GM18507 (cell line): ENCODE data around the gene LOXL3.
"Not testable (repeated sequence)": the region's sequence is repeated elsewhere in the genome, so short reads cannot be mapped to it uniquely, and the experiment has no call there.

Experiments
- DNase-seq: peaks from one replicate; pipeline ENCODE4 v3.0.0; 2011; ENCODE audit warnings: low read depth; ENCODE audit not compliant: insufficient read length; ENCODE audit errors: extremely low spot score
- FAIRE-seq: peaks from 2 replicates; lab custom pipeline; 2011; peaks lifted over from hg19 to GRCh38; lab: Jason Lieb, UNC

Gene LOXL3

DNA sequence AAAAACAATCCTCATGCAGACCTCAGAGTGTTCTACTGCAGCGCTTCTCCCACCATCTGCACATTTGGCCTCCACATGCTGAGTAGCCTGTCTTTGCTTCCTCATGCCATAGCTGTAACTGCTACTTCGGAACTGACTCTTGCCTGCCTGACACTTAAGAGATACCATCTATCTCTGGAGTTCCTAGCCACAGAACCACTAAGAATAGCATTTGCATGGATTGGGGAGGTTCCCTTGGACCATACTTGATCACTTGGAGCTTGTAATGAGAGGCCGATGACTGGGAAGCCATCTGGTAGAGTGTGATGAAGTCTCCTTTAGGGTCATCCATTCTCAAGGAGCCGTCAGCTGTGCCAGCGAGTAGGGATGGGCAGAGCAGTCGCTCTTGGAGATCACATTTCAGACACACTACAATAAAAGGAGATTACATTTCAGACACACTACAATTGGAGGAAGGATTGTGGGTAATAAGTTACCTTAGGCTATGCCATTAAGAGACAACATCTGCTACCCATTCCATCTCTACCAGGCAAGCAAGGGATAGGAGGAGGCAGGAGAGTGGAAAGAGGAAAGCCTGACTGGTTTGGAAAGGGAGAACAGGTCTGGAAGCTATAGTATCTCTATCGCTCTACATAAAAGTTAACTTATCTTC is 22.6 kb upstream of the LOXL3 start:
- FAIRE-seq (no peak), DNase-seq (no peak)

DNA sequence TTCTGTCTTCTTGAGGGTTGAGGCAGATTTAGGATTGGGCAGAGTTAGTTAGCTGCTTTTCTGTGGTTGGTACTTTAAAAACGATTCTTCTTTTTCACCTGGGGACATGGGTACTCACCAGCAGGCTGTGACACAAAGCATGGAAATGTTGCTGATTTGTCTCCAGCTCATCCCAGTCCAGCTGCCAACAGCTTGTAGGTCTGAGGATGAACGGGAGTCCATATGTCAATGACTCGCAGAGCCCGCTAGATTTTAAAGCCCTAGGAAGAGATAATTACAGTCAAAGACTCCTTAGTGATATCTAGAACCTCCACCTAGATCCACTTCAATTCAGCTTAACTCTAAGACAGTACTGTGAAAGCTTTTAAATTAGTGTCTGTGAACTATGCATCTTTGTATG is 21.6 kb upstream of the LOXL3 start:
- FAIRE-seq = no peak
- DNase-seq = no peak

DNA sequence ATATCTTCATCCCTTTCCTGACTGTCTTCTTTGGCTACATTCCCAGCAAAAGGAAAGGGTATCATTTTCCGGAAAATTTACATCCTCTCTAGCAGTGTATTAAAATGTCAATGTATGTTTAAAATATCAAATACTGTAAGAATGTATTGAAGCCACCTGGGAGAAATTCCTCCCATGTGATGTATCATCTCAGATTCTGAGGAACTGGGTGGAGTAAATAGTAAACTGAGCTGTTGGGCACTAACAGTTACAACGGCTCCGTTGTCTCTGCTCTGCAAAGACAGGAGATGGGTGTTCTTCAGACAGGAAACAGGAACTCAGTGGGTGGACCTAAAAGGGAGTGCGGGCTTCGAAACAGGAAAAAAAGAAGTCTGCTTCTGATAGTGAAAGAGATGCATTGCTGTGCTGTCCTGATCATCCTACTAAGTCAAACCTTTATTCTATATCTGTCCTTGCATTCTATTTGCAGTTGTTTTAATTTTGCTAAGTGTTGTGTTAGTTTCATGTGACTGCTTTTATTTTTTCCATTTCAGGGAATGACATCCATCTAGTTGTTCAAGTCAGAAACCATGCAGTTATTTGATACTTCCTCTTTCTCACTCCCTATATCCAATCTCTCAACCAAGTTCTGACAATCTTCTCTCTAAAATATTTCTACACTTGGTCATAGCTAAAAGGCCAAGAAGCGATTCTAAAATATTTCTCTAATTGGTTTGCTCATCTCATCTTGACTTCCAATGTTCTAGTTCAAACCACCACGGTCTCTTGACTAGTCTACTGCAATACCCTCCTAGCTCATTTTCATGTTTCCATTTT is 20.2 kb upstream of the LOXL3 start:
- DNase-seq (no peak), FAIRE-seq (peak; percentile 95)

DNA sequence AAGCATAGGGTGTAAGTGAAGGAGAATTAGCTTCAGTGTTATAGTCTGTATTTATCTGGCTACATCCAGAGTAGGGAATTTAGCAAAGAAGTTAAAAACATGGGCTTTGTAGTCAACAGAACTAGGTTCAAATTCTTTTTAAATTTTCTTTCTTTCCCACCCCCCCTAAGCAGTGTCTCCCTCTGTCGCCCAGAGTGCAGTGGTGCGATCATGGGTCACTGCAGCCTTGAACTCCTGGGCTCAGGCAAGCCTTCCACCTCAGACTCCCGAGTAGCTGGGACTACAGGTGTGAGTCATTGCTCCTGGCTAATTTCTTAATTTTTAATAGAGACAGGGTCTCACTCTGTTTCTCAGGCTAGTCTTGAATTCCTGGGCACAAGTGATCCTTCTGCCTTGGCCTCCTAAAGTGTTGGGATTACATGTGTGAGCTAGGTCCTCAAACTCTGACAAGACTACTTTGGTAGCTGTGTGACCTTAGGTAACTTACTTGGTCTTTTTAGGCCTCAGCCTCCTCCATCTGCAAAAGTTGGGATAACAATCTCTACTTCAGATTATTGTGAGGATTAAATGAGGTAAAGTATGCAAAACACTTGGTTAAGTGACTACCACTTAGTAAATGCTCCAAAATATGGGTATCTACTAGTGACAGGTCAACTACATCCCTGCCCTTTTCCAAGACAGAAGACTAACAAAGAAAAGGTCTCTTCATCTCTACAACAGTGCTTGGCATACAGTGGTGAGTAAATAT is 18.6 kb upstream of the LOXL3 start:
- DNase-seq (no peak), FAIRE-seq (peak; percentile 60)

DNA sequence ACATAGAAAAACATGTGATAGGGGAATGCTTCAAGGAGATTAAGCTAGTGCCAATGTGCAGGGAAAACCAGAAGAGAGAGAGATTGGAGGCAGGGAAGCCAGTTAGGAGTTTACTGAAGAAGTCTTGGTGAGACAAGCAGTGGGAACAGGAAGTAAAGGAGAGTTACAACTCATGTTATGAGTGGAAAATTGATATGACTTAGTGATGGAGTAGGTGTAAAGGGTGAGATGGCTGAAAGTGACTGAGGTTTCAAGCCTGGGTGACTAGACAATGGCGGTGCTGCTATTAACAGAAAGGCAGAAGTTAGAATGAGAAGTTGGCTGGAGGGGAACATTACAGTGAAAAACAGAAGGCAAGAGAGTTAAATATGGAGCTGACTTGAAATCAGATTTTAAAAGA is 17.3 kb upstream of the LOXL3 start:
- DNase-seq (no peak), FAIRE-seq (peak; percentile 95)

DNA sequence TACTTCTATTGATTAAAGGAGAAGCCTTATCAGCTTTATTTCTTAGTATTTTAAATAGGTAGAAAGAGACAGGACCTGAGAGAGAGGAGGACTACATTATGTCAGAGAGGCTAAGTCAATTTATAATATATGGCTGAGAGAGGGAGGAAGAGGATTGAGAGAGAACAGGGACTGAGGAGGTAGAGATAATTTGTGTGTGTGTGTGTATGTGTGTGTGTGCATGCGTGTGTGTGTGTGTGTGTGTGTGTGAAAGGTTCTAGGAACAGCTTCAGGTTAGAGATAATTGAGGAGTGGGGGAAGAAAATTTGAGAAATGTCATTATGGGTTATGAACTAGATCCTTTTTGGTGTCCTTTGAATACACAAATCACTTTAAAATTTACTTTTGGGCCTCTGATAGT is 15.9 kb upstream of the LOXL3 start:
- no peak for FAIRE-seq
- DNase-seq = no peak

- FAIRE-seq (no peak), DNase-seq (no peak)
These were observed 14.1 kb upstream of the LOXL3 start for GRCh38 chr2:74567881-74568280.

- DNase-seq (no peak), FAIRE-seq (peak; percentile 29)
These were observed 13.0 kb upstream of the LOXL3 start for GRCh38 chr2:74566754-74567085.

DNA sequence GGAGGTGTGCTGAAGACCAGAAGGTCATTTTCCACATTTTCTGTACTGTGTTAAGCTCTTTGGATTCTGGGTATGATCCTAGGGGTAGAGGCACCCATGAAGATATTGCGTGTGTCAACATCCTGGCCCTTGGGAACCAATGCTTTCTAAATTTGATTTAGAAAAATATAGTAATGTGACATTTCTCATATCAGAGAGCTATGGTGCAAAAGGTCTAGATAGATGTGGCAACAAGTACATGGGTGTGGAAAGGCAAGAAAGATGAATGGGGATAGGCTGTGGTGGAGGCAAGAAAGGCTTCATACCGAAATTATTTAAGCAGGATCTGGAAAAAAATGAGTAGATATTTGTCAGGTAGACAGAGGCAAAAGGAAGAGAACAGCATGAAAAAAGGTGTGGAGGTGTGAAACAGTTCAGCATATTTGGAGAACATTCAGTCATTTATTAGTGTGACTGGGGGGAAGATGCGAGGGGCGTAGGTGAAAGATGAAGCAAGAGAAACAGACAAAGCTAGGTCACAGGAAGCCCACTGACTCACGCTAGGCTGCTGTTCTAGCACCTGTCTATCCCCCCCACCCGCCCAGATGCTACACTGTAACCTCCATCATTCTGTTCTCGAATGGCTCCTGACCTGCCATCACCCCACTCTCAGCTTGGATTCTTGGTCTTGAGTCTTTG is 12.5 kb upstream of the LOXL3 start:
- no peak for DNase-seq
- FAIRE-seq = peak; percentile 48

- no peak for FAIRE-seq
- DNase-seq = no peak
These were observed 10.5 kb upstream of the LOXL3 start for GRCh38 chr2:74564222-74564621.

- FAIRE-seq (no peak), DNase-seq (no peak)
These were observed 8.5 kb upstream of the LOXL3 start for GRCh38 chr2:74562126-74562775.

- DNase-seq, FAIRE-seq: not testable (repeated sequence)
These were observed 7.3 kb upstream of the LOXL3 start for GRCh38 chr2:74561022-74561421.

DNA sequence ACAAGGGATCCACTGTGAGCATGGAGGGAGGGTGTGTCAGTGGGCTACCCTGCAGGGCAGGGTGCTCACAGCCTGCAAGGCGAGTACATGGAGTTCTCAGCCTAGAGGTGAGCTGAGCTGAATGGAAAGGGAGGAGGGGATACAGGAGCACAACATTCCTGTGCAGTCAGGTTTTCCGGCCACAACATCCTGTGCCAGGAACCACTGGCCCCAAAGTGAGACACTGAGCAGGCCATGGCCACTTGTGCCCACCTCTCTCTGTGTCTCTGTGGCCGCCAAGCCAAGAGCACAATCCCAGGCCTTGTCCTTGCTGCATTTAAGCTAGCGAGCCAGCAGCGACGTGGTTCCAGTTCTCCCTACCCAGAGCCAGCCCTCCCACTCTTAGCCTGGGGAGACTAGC is 6.8 kb upstream of the LOXL3 start:
- DNase-seq (no peak), FAIRE-seq (no peak)

- FAIRE-seq = no peak
These were observed 6.2 kb upstream of the LOXL3 start for GRCh38 chr2:74559912-74560311.

GRCh38 chr2:74558284-74559230 is 4.8 kb upstream of the LOXL3 start:
- FAIRE-seq (no peak), DNase-seq (no peak)

More at GRCh38 chr2:74559912-74560311, 6.2 kb upstream of the LOXL3 start:
- no peak for DNase-seq

DNA sequence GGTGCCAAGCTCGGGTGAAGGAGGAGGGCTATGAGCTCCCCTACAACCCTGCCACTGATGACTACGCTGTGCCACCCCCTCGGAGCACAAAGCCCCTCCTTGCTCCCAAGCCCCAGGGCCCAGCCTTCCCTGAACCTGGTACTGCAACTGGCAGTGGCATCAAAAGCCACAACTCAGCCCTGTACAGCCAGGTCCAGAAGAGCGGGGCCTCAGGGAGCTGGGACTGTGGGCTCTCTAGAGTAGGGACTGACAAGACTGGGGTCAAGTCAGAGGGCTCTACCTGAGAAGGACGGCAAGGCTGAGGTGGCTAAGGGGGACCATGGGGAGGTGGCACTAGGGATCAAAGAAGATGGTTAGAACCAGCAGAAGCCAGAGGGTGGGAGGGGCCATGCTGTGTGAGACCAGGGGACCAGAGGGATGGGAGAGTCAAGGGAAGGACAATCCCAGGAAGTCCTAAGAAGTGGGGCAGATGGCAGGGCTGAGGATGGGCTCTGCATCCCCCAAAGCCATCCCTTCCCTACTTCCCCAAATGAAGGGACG is 3.2 kb upstream of the LOXL3 start:
- DNase-seq (no peak), FAIRE-seq (no peak)

DNA sequence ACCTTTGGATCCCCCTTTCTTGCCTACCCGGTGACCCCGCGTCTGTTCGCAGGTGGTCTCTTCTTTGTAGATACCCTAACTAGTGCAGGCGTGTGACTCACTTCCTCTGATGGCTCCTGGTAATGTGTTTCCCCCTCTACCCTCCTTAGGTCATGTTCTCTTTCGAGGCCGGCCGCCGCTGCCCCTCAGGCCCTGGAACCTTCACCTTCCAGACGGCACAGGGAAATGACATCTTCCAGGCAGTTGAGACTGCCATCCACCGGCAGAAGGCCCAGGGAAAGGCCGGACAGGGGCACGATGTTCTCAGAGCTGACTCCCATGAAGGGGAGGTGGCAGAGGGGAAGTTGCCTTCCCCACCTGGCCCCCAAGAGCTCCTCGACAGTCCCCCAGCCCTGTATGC is 2.4 kb upstream of the LOXL3 start:
- no peak for DNase-seq
- FAIRE-seq = no peak

GRCh38 chr2:74555610-74556103 is 1.9 kb upstream of the LOXL3 start:
- DNase-seq (no peak), FAIRE-seq (peak; percentile 33)
